ENCODE results near the gene KDM2A. TPM values are rescaled to one million over a fixed set of nuclear protein-coding genes. Genes with fewer than 3 reads are reported as not detected.

The KDM2A gene
- total RNA-seq, 1 experiment from 2014 or later, result 65.3 TPM

DNA sequence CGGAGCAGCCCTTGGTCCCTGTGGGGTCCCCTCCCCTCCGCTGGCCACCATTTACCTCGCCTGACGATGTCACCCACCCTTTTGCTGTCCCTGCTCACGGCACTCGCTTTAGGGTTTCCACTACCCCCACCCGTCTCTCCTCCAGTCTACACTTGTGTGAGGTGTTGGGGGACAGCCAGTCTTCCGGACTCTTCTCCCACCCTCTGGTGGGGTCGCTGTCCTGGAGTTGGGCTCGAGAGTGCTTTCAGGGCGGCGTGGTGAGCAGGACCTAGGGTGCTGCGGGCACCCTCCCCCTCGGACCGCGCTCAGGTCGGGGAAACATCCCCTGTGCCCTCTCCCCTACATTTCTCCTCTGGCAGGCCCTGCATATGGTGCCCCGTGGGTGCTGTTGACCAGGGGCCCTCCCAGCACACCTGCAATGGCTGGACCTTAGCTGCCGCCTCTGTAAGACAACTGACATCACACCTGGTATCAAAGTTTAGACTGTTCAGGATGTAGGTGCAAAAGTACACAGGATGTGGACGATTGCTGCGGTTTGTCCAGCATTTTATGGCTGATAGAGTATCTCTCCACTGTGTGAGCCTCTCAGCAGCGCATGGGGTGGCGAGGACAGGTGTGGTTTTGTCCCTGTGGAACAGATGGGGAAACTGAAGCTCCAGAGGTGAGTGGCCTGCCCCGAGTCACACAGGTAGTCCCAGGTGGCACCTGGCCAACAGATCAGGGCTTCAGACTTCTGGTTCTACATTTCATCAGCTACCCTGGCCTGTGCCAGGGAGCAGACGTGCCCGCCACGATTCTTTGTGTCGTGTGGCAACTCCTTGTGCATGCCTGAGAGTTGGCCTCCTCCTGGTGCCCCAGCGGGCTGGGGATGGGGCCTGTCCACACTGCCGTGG, 148.4 kb downstream of the KDM2A start:
- Histone ChIP-seq H3K9me3 (ENCODE audit: low read length) (no peaks in the 10 kb centered on the region), H3K27me3 (ENCODE audit: low read length) (no peaks in the 10 kb centered on the region), H3K9ac (ENCODE audit: low read length) (peak overlapping the region; percentile 83), H2AFZ (ENCODE audit: low read length) (peak overlapping the region; percentile 4; the same call in 1 of the 2 replicates), H3K9me2 (replicated peaks; ENCODE audit: low read length) (no peaks in the 10 kb centered on the region), H3K79me2 (ENCODE audit: low read length) (peaks cover 59% of the 10 kb centered on the region), H3F3A (ENCODE audit: low read length, unreplicated experiment) (no peaks in the 10 kb centered on the region), H3K4me2 (ENCODE audit: low read length) (peak overlapping the region; percentile 95), H3K27ac (ENCODE audit: low read length) (peak overlapping the region; percentile 67), H3K4me1 (ENCODE audit: insufficient read depth, low read length) (peaks cover 47% of the 10 kb centered on the region), H4K20me1 (ENCODE audit: low read length) (peaks cover 38% of the 10 kb centered on the region), H3K4me3 (ENCODE audit: low read length) (peak overlapping the region; percentile 74), H3K36me3 (ENCODE audit: low read depth, low read length) (peaks cover 7% of the 10 kb centered on the region; the same call in 1 of the 2 replicates)
- DNase-seq (peak; percentile 84), ATAC-seq (peak; percentile 39)
- BruUV-seq (replicated peaks), result TSS peak; percentile 39
- intact Hi-C loops (cut with micrococcal nuclease), result loop anchor here (1.0 to 5.0 kb wide), 3 partner anchors 35 to 77 kb away; partner anchors contain the start of gene SSH3
- POLR2A ChIA-PET (ENCODE audit: unreplicated experiment), result no interaction called here
- CTCF ChIA-PET, result no interaction called here
- TF ChIP-seq EZH2 (IDR thresholded peaks at IDR 0.05; ENCODE audit: low read length, unreplicated experiment) (no peak), EZH2phosphoT487 (IDR thresholded peaks at IDR 0.05; ENCODE audit: borderline replicate concordance, low read length) (no peak), CTCF (conservative IDR thresholded peaks at IDR 0.05; ENCODE audit: low read depth, low read length) (no peak)

DNA sequence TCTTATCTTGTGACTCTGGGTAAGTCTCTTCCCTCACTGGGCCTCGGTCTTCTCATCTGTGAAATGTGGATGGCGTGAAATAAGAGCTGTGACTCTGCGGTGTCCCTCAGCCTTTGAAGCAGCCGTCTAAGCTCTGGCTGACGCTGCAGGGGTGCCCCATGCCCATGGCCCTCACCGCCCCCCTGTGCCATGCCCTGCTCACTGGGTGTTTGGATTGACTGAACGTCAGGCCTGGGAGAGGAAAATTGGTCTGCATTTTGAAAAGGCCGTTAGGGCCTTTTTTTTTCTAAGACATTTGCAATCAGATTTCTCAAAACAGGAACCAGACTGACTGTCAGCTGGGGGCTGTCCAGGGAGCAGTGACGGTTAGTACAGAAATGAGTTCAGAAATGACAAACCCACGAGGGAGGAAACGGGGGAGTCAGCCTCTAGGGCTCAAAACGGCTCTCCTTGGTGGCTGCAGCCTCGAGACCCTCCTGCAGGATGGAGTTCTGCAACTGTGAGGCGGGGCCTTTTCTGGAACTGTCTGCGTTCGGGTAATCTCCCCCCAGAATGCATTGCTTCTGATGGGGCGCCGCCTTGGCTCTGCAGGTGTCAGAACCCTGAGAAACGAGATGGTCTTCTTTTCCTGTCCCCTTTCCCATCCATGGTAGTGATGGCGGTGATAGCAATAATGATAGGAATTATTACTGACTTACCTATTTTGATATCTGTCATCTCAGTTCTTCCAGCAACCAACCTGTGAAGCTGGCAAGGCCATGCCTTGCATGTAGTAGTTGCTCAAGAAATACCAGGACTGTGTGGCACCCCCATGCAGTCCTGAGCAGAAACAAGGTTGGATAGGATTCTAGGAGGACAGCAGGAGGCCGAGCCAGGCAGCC, 149.3 kb downstream of the KDM2A start:
- ATAC-seq (no peak), DNase-seq (no peak)
- H3K9me2 ChIP-seq (replicated peaks; ENCODE audit: low read length), result no peaks in the 10 kb centered on the region
- peaks cover 38% of the 10 kb centered on the region for H3K4me1 ChIP-seq (ENCODE audit: insufficient read depth, low read length)
- TF ChIP-seq EZH2phosphoT487 (IDR thresholded peaks at IDR 0.05; ENCODE audit: borderline replicate concordance, low read length) (no peak), CTCF (conservative IDR thresholded peaks at IDR 0.05; ENCODE audit: low read depth, low read length) (no peak), EZH2 (IDR thresholded peaks at IDR 0.05; ENCODE audit: low read length, unreplicated experiment) (no peak)
- H4K20me1 ChIP-seq (ENCODE audit: low read length), result peaks cover 47% of the 10 kb centered on the region
- peaks cover 12% of the 10 kb centered on the region; the same call in 1 of the 2 replicates for H3K36me3 ChIP-seq (ENCODE audit: low read depth, low read length)
- peak overlapping the region; percentile 74 for H3K4me3 ChIP-seq (ENCODE audit: low read length)
- ChIA-PET CTCF (no interaction called here), POLR2A (ENCODE audit: unreplicated experiment) (no interaction called here)
- H3K9me3 ChIP-seq (ENCODE audit: low read length), result no peaks in the 10 kb centered on the region
- H3K27me3 ChIP-seq (ENCODE audit: low read length), result no peaks in the 10 kb centered on the region
- peak overlapping the region; percentile 67 for H3K27ac ChIP-seq (ENCODE audit: low read length)
- H3F3A ChIP-seq (ENCODE audit: low read length, unreplicated experiment), result no peaks in the 10 kb centered on the region
- H3K4me2 ChIP-seq (ENCODE audit: low read length), result peak overlapping the region; percentile 95
- no TSS peak for BruUV-seq (replicated peaks)
- H3K9ac ChIP-seq (ENCODE audit: low read length), result peak overlapping the region; percentile 83; the same call in 1 of the 2 replicates
- H2AFZ ChIP-seq (ENCODE audit: low read length), result no peak overlapping the region
- H3K79me2 ChIP-seq (ENCODE audit: low read length), result peaks cover 68% of the 10 kb centered on the region
- intact Hi-C loops (cut with micrococcal nuclease), result loop anchor here (5.0 kb wide), 1 partner anchor 34 kb away; the partner anchor contains the start of gene SSH3
